Central memory CD4-positive, alpha-beta T cell (primary cell): ENCODE measurements around the gene ESYT3.

ENCODE experiments used
- DNase-seq: peaks from one replicate; pipeline ENCODE4 v3.0.0; 2022
- total RNA-seq, 3 experiments: gene quantifications; one replicate each; lab custom pipeline; 2026; lab: John Stamatoyannopoulos, UW

ESYT3 gene
- total RNA-seq, result 0.05 to 0.19 (median 0.18) reads per million in 3 experiments

GRCh38 chr3:138434276-138434874 is at the start of gene ESYT3:
TSS of gene ESYT3 (plus strand) at chr3:138434616. CDS start at chr3:138434799, 183 bp downstream.
- DNase-seq, result no peak

- DNase-seq, result no peak
Measured at GRCh38 chr3:138384976-138385375, 49.4 kb upstream of the ESYT3 start.

- no peak for DNase-seq
Measured at GRCh38 chr3:138389144-138389601, 45.2 kb upstream of the ESYT3 start.

- DNase-seq, result no peak
Measured at GRCh38 chr3:138389841-138390581, 44.4 kb upstream of the ESYT3 start.

- no peak for DNase-seq
Measured at GRCh38 chr3:138390582-138390932, 43.9 kb upstream of the ESYT3 start.

GRCh38 chr3:138394156-138394555 is 40.3 kb upstream of the ESYT3 start:
- DNase-seq, result no peak

GRCh38 chr3:138394686-138395085 is 39.7 kb upstream of the ESYT3 start:
- DNase-seq, result no peak

- DNase-seq, result no peak
Measured at GRCh38 chr3:138395865-138396751, 38.3 kb upstream of the ESYT3 start.

GRCh38 chr3:138396752-138397410 is 37.5 kb upstream of the ESYT3 start:
- DNase-seq, result no peak

GRCh38 chr3:138397983-138398382 is 36.4 kb upstream of the ESYT3 start:
- no peak for DNase-seq

- DNase-seq, result no peak
Measured at GRCh38 chr3:138398791-138399575, 35.4 kb upstream of the ESYT3 start.

- DNase-seq, result no peak
Measured at GRCh38 chr3:138399766-138400165, 34.6 kb upstream of the ESYT3 start.

- no peak for DNase-seq
Measured at GRCh38 chr3:138400651-138401070, 33.8 kb upstream of the ESYT3 start.

- DNase-seq, result no peak
Measured at GRCh38 chr3:138401834-138402233, 32.6 kb upstream of the ESYT3 start.

- DNase-seq, result no peak
Measured at GRCh38 chr3:138404121-138404520, 30.3 kb upstream of the ESYT3 start.

GRCh38 chr3:138405001-138405400 is 29.4 kb upstream of the ESYT3 start:
- DNase-seq, result no peak

- DNase-seq, result no peak
Measured at GRCh38 chr3:138405486-138405885, 28.9 kb upstream of the ESYT3 start.

GRCh38 chr3:138406606-138407005 is 27.8 kb upstream of the ESYT3 start:
- DNase-seq, result no peak

GRCh38 chr3:138407236-138407907 is 27.0 kb upstream of the ESYT3 start:
- no peak for DNase-seq

GRCh38 chr3:138408751-138409570 is 25.5 kb upstream of the ESYT3 start:
- DNase-seq, result no peak
